ENCODE measurements around the gene FAR2. TPM values are rescaled to one million over a fixed set of nuclear protein-coding genes. Genes with fewer than 3 reads are reported as not detected.

The FAR2 gene
- total RNA-seq, 3 donors from 2014 or later: 39.7 to 93.0 (median 72.2) TPM

DNA sequence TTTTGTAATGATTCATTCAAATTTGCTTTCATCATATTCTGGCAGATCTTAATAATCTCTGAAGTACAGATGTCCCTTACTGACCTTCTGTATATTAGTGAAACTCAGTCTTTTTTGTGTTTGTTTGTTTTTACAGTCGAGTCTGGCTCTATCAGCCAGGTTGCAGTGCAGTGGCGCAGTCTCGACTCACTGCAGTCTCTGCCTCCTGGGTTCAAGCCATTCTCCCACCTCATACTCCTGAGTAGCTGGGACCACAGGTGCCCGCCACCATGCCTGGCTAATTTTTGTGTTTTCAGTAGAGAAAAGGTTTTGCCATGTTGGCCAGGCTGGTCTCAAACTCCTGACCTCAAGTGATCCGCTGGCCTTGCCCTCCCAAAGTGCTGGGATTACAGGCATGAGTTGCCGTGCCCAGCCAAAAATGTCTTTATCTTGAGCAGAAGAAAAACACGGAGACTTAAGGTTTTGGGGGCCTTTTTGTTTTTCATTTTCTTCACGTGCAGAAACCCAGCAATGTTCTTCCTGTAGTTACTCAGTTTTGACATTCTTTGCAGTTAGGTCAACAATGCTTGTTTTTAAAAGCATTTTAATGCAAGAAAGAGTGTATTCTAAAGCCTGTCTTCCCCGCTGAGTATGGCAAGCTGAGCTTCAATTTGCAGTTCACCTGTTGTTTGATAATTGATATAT is 79.5 kb downstream of the FAR2 start:
- Histone ChIP-seq H3K4me3 (no peak overlapping the region), H3K36me3 (ENCODE audit: low read depth) (no peaks in the 10 kb centered on the region), H3K4me1 (ENCODE audit: low read depth) (no peaks in the 10 kb centered on the region), H3K9me3 (no peaks in the 10 kb centered on the region)
- DNase-seq: no peak
- TF ChIP-seq, protein P1, sequence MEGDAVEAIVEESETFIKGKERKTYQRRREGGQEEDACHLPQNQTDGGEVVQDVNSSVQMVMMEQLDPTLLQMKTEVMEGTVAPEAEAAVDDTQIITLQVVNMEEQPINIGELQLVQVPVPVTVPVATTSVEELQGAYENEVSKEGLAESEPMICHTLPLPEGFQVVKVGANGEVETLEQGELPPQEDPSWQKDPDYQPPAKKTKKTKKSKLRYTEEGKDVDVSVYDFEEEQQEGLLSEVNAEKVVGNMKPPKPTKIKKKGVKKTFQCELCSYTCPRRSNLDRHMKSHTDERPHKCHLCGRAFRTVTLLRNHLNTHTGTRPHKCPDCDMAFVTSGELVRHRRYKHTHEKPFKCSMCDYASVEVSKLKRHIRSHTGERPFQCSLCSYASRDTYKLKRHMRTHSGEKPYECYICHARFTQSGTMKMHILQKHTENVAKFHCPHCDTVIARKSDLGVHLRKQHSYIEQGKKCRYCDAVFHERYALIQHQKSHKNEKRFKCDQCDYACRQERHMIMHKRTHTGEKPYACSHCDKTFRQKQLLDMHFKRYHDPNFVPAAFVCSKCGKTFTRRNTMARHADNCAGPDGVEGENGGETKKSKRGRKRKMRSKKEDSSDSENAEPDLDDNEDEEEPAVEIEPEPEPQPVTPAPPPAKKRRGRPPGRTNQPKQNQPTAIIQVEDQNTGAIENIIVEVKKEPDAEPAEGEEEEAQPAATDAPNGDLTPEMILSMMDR (IDR thresholded peaks at IDR 0.05): no peak
- no peak for ATAC-seq
- intact Hi-C loops (cut with DNase I, micrococcal nuclease): no loop called here

DNA sequence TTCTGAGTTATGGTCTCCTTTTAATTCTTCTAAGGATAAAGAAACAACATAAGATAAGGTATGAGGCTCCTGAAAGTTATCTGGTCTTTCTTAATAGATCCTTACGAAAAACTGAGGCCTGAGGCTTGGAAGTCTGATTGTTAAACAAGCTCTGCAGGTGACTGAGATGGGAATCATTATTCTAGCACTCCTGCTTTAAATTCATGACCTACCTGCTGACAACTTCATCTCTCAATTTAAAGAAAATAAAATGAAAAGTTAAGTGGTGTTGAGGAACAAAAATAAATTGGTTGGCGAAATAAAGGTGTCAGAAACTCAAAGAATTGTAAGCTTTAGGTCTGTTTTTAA is 80.1 kb downstream of the FAR2 start:
- H3K4me3 ChIP-seq: no peak overlapping the region
- H3K4me1 ChIP-seq (ENCODE audit: low read depth): no peaks in the 10 kb centered on the region
- H3K9me3 ChIP-seq: no peaks in the 10 kb centered on the region
- no peak for ATAC-seq
- DNase-seq: no peak
- intact Hi-C loops (cut with DNase I, micrococcal nuclease): no loop called here
- no peaks in the 10 kb centered on the region for H3K36me3 ChIP-seq (ENCODE audit: low read depth)
- TF ChIP-seq, protein P1 (IDR thresholded peaks at IDR 0.05): no peak

GRCh38 chr12:29229937-29230336 is 80.9 kb downstream of the FAR2 start:
- Histone ChIP-seq H3K36me3 (ENCODE audit: low read depth) (no peaks in the 10 kb centered on the region), H3K9me3 (no peaks in the 10 kb centered on the region), H3K4me1 (ENCODE audit: low read depth) (no peaks in the 10 kb centered on the region), H3K4me3 (no peak overlapping the region)
- DNase-seq (no peak), ATAC-seq (no peak)
- intact Hi-C loops (cut with DNase I, micrococcal nuclease): no loop called here
- TF ChIP-seq, protein P1 (IDR thresholded peaks at IDR 0.05): no peak

DNA sequence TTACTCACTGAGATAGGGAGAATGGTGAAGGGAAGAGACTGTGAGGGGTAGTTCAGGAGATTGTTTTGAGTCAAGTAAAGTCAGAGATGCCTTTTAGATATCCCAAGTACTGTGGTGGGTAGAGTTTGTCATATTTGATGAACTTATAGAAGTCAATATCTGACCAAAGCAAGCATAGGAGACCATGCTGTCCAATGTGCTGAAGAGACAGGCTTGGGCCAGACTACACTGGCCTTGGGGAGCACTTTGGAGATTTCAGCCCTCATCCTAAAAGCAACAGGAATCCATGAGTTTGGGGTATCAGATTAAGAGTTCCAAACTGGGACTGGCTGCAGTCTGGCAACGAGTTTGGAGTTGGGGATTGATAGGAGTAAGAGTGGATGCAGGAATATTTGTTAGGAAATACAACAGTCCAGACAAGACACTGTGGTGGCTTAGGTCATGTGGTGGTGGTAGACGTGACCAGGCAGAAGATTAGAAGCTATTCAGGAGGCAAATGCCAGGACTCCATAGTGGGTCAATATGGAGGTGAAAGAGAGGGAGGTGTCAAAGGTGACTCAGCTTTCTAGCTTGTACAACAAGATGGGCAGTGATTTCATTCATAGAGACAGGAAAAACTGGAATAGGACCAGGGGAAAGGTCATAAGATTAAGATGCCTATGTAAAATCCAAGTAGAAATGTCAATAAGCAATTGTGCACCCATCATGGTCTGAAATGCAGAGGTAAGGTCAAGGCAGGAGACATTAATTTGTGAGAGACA is 81.9 kb downstream of the FAR2 start:
- no peaks in the 10 kb centered on the region for H3K36me3 ChIP-seq (ENCODE audit: low read depth)
- no peaks in the 10 kb centered on the region for H3K9me3 ChIP-seq
- DNase-seq (no peak), ATAC-seq (no peak)
- H3K4me1 ChIP-seq (ENCODE audit: low read depth): no peaks in the 10 kb centered on the region
- intact Hi-C loops (cut with DNase I, micrococcal nuclease): no loop called here
- TF ChIP-seq, protein P1 (IDR thresholded peaks at IDR 0.05): no peak
- H3K4me3 ChIP-seq: no peak overlapping the region

GRCh38 chr12:29232086-29232485 is 83.0 kb downstream of the FAR2 start:
- DNase-seq: no peak
- Histone ChIP-seq H3K4me1 (ENCODE audit: low read depth) (no peaks in the 10 kb centered on the region), H3K9me3 (no peaks in the 10 kb centered on the region), H3K4me3 (no peak overlapping the region), H3K36me3 (ENCODE audit: low read depth) (no peaks in the 10 kb centered on the region)
- intact Hi-C loops (cut with DNase I, micrococcal nuclease): no loop called here
- ATAC-seq: no peak
- TF ChIP-seq, protein P1 (IDR thresholded peaks at IDR 0.05): no peak
